SJCRH30 (cell line): ENCODE data around the gene RALA. TPM values are rescaled to one million over a fixed set of nuclear protein-coding genes. Genes with fewer than 3 reads are reported as not detected.
A peak's percentile ranks its signal among the peaks of the same experiment; 100 is the strongest.

ENCODE experiments used
- DNase-seq, 2 experiments: peaks; one replicate each; pipeline ENCODE4 v3.0.0-alpha.2; 2015 to 2020
- H3K27ac ChIP-seq: fragments of 250-450 bp; sonication (Bioruptor Pico); 2 replicates; pipeline ENCODE4 v1.5.1; 2020; ENCODE audit warnings: mild to moderate bottlenecking, moderate library complexity
- H3K27me3 ChIP-seq: fragments of 250-450 bp; sonication (Bioruptor Pico); 2 replicates; pipeline ENCODE4 v1.5.1; 2020; ENCODE audit warnings: mild to moderate bottlenecking, moderate library complexity
- H3K36me3 ChIP-seq: fragments of 250-450 bp; sonication (Bioruptor Pico); 2 replicates; pipeline ENCODE4 v1.5.1; 2020; ENCODE audit warnings: mild to moderate bottlenecking, moderate library complexity
- H3K4me1 ChIP-seq: fragments of 250-450 bp; sonication (Bioruptor Pico); 2 replicates; pipeline ENCODE4 v1.5.1; 2020; ENCODE audit warnings: mild to moderate bottlenecking, moderate library complexity
- H3K4me3 ChIP-seq: fragments of 250-450 bp; sonication (Bioruptor Pico); 2 replicates; pipeline ENCODE4 v1.5.1; 2020; ENCODE audit warnings: mild to moderate bottlenecking, moderate library complexity
- H3K9me3 ChIP-seq: fragments of 250-450 bp; sonication (Bioruptor Pico); replicated peaks from 2 replicates; pipeline ENCODE4 v1.5.1; 2020; ENCODE audit warnings: mild to moderate bottlenecking, moderate library complexity
- total RNA-seq: library from RNA; depleted of rRNA; stranded (reverse); fragments of >200 nt; shearing (Covaris generic); gene quantifications from 2 replicates; pipeline ENCODE4 v1.2.3, GENCODE V29; 2014

Gene RALA
- total RNA-seq, 1 experiment from 2014 or later, result 19.8 TPM

DNA sequence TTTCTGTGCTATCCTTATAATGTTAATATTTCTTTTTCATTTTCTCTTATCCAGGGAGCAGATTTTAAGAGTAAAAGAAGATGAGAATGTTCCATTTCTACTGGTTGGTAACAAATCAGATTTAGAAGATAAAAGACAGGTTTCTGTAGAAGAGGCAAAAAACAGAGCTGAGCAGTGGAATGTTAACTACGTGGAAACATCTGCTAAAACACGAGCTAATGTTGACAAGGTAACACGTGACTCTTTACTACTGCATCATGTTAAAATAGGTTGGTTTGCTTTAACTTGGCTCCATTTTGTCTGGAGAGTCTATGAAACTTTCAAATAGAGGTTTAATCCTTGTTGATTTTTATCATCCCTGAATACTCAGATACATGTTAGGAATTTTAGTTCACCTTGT, 73.3 kb downstream of the RALA start:
- Histone ChIP-seq H3K36me3 (peaks cover 60% of the 10 kb centered on the region), H3K4me1 (no peaks in the 10 kb centered on the region), H3K27me3 (no peaks in the 10 kb centered on the region), H3K9me3 (no peaks in the 10 kb centered on the region), H3K27ac (no peak overlapping the region), H3K4me3 (no peak overlapping the region)
- DNase-seq, result no peak

DNA sequence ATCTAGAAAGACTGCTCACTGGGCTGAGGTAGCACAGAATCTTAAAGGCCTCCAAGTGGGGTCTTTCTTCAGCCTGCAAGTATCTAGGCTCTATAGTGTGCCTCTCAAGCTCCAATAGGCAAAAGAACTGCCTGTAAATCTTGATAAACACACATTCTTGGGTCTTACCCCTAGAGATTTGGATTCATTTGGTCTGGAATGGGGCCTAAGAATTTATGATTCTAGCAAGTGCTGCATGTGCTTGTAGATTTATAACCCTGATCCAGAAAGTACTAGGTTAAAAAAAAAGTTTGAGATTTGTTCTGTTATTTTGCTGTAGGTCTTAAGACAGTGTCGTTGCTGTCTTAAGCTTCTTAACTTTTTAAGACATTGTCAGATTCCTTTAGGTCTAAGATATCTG, 74.1 kb downstream of the RALA start:
- no peaks in the 10 kb centered on the region for H3K4me1 ChIP-seq
- H3K9me3 ChIP-seq, result no peaks in the 10 kb centered on the region
- H3K27me3 ChIP-seq, result no peaks in the 10 kb centered on the region
- DNase-seq, result no peak
- H3K27ac ChIP-seq, result no peak overlapping the region
- peaks cover 56% of the 10 kb centered on the region for H3K36me3 ChIP-seq
- H3K4me3 ChIP-seq, result no peak overlapping the region

DNA sequence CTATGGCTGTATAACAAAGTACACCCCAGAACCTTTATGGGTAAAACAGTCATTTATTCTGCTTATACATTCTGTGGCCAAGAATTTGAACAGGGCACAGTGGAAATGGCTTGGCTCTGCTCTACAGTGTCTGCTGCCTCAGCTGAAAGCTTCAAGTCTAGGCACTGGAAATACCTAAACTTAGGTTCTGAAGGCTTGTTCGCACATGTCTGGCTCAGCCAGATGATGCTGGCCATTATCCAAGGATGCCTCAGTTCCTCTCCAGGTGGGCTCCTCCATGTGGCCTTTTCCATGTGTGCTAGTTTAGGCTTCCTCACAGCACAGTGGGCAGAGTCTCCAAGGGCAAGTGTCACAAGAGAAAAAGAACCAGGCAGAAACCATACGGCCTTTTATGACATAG, 76.8 kb downstream of the RALA start:
- no peaks in the 10 kb centered on the region for H3K4me1 ChIP-seq

DNA sequence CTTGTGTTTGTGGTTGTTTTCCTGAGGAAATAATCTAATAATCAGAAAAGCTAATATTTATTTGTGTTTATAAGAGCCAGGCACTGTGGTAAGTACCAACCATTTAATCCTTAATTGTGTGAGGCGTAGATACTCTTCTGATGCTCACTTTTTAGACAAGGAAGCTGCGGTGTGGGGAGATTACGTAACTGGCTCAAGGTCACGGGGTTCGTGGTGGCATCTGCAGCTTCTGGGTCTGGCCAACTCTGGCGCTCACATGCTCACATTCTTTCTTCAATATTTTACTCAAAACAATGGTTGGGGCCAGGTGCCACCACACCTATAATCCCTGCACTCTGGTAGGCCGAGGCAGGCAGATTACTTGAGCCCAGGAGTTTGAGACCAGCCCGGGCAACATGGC, 77.6 kb downstream of the RALA start:
- Histone ChIP-seq H3K27me3 (no peaks in the 10 kb centered on the region), H3K36me3 (peaks cover 52% of the 10 kb centered on the region), H3K4me3 (no peak overlapping the region), H3K9me3 (no peaks in the 10 kb centered on the region), H3K4me1 (no peaks in the 10 kb centered on the region), H3K27ac (no peak overlapping the region)
- DNase-seq, result no peak

More for the DNA sequence above, 76.8 kb downstream of the RALA start:
- no peaks in the 10 kb centered on the region for H3K27me3 ChIP-seq
- no peak overlapping the region for H3K27ac ChIP-seq
- H3K9me3 ChIP-seq, result no peaks in the 10 kb centered on the region
- H3K36me3 ChIP-seq, result peaks cover 53% of the 10 kb centered on the region
- DNase-seq, result no peak
- H3K4me3 ChIP-seq, result no peak overlapping the region

DNA sequence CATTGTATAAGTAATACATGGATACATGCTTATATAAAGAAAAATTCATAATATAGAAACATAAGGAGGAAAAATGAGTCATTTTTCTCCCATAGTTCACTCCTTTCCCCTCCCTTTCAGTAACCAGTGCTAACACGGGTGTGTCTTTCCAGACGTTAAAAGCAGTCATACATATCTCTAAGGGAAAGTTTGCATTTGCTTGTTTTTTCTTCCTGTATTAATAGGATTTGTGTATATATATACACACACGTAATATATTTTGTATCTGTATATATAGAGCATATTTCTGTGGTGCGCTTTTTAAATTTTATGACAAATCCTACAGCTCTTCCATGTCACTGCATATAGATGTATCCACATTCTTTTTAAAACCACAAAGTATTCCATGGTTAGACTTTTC, 78.8 kb downstream of the RALA start:
- Histone ChIP-seq H3K27me3 (no peaks in the 10 kb centered on the region), H3K27ac (no peak overlapping the region), H3K36me3 (peaks cover 42% of the 10 kb centered on the region), H3K9me3 (no peaks in the 10 kb centered on the region), H3K4me3 (no peak overlapping the region), H3K4me1 (no peaks in the 10 kb centered on the region)
- DNase-seq, result no peak

DNA sequence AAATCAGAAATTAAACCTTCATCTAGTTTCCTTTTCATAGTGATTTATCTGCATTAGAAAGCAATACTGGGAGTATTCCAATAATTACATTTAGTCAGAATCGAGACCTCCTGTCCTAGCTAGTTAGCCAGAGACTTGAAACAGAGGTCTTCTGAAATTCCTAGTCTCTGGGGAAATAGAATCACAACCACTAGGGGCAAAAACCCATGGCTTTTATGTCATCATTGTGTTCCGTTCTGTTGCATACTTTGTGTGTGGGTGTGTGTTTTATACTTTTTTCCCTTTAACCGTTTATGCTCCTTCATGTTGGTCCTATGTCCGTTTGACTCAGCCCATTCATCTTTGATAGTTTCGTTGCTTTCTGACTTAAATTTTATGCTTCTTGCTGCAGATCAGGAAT, 79.8 kb downstream of the RALA start:
- H3K27me3 ChIP-seq, result no peaks in the 10 kb centered on the region
- no peak for DNase-seq
- H3K36me3 ChIP-seq, result peaks cover 37% of the 10 kb centered on the region
- no peak overlapping the region for H3K4me3 ChIP-seq
- no peaks in the 10 kb centered on the region for H3K4me1 ChIP-seq
- H3K27ac ChIP-seq, result no peak overlapping the region
- H3K9me3 ChIP-seq, result no peaks in the 10 kb centered on the region

DNA sequence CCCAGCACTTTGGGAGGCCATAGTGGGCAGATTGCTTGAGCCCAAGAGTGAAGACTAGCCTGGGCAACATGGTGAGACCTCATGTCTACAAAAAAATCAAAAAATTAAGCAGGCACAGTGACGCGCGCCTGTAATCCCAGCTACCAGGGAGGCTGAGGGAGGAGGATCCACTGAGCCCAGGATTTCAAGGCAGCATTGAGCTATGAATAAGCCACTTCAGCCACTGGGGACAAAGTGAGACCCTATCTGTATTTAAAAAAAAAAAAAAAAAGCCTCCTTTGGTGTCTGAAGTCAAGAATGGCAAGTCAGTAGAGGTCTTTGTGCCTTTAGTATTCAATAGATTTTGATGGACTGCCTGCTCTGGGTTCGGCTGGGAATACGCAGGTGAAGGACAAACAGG, 85.7 kb downstream of the RALA start:
- H3K4me1 ChIP-seq, result 0 out of 2 replicates have a peak, but pooled peaks cover 4% of the 10 kb centered on the region
- no peaks in the 10 kb centered on the region for H3K27me3 ChIP-seq
- no peak overlapping the region for H3K27ac ChIP-seq
- H3K9me3 ChIP-seq, result peaks cover 12% of the 10 kb centered on the region
- no peak overlapping the region for H3K4me3 ChIP-seq
- DNase-seq, result no peak
- peaks cover 12% of the 10 kb centered on the region for H3K36me3 ChIP-seq

DNA sequence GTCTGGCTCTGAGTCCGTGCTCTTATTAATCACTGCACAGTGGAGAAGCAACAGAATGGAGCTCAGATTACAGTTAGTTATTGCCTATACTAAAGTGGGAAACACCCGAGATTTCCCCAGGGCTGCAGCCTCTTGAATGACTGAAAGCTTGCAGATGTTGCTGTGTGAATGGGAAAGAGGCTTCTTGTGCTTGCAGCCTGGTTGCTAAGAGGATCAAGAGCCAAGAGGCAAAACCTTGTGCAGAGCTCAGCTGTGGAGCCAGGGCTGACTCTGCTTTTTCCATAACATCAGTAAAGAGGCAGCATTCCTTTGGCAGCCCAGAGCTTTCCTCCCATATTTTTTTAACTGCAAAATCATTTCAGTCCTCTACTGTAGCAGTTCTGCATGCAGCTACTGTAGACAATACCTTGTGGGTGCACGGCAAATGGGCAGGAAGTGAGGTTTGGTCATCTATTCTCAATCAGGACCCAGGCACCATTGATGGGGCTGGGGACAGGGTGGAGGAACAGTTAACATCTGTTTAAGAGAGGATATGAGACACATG, 86.5 kb downstream of the RALA start:
- Histone ChIP-seq H3K4me3 (no peak overlapping the region), H3K36me3 (peaks cover 9% of the 10 kb centered on the region), H3K4me1 (0 out of 2 replicates have a peak, but pooled peaks cover 4% of the 10 kb centered on the region), H3K27ac (no peak overlapping the region), H3K27me3 (no peaks in the 10 kb centered on the region), H3K9me3 (peaks cover 17% of the 10 kb centered on the region)
- DNase-seq, result peak; percentile 54 to 76

DNA sequence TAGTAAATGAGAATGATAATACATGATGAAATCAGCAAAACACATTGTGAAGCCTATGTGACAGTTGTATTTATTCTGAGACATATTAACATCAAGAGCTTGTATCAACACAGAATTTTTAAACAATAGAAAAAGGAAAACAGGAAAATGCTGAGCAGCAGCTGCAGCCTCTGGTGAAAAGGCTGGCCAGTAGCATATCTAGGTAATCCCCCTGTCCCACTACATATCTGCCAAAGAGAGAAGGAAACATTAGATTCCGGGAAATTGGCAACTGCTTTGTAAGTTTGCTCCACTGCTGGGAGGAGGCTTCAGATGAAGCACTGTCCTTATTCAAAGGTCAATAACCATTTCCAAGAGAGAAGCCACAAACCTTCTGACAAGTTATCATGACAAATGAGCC, 89.4 kb downstream of the RALA start:
- H3K4me1 ChIP-seq, result 0 out of 2 replicates have a peak, but pooled peaks cover 4% of the 10 kb centered on the region
- peak in 1 of 2 experiments; percentile 51 for DNase-seq
- H3K27me3 ChIP-seq, result no peaks in the 10 kb centered on the region
- H3K27ac ChIP-seq, result no peak overlapping the region
- no peak overlapping the region for H3K4me3 ChIP-seq
- peaks cover 17% of the 10 kb centered on the region for H3K9me3 ChIP-seq
- H3K36me3 ChIP-seq, result peaks cover 4% of the 10 kb centered on the region; the same call in 1 of the 2 replicates

DNA sequence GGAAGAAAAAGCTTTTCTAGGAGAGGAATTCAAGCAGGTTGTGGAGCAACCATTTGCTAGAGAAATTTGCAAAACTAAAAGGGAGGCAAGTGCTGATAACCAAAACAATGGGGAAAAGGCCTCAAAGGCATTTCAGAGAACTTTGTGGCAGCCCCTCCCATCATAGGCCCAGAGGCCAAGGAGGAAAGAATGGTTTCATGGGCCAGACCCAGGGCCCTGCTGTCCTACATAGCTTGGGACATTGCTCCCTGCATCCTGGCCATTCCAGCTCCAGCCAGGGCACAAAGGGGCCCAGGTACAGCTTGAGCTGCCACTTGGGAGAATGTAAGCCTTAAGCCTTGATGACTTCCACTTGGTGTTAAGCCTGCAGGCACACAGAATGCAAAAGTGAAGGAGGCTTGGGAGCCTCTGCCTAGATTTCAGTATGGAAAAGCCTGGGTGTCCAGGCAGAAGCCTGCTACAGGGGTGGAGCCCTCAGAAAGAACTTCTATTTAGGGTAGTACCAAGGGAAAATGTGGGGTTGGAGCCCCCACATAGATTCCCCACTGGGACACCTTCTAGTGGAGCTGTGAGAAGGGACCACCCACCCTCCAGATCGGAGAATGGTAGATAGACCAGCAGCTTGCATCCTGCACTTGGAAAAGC, 91.2 kb downstream of the RALA start:
- H3K27ac ChIP-seq, result no peak overlapping the region
- no peaks in the 10 kb centered on the region for H3K36me3 ChIP-seq
- no peak for DNase-seq
- H3K27me3 ChIP-seq, result no peaks in the 10 kb centered on the region
- peaks cover 4% of the 10 kb centered on the region; the same call in 1 of the 2 replicates for H3K4me1 ChIP-seq
- H3K4me3 ChIP-seq, result no peak overlapping the region
- peaks cover 17% of the 10 kb centered on the region for H3K9me3 ChIP-seq

DNA sequence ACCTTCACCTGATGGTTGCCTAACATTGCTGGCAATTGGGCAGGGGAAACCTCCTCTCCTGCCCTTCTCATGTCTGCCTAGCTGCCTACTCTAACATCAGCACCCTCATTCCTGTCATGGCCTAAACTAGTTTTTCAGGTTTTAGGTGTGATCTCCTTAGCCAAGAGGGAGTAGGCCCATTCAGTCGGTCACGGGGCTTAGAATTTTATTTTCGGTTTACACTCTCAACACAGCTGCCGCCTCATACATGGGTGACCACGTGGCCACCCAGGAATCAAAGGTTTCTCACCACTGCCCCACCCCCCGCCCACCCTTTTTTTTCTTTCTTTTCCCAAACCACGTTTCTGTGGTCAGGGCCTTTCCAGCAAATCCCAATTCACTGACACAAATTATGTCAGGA, 97.2 kb downstream of the RALA start:
- Histone ChIP-seq H3K9me3 (no peaks in the 10 kb centered on the region; the same call in none of the 2 replicates), H3K4me3 (peak overlapping the region; percentile 15), H3K36me3 (no peaks in the 10 kb centered on the region), H3K4me1 (peaks cover 23% of the 10 kb centered on the region), H3K27me3 (no peaks in the 10 kb centered on the region), H3K27ac (peak overlapping the region; percentile 99)
- DNase-seq, result peak; percentile 91 to 97

DNA sequence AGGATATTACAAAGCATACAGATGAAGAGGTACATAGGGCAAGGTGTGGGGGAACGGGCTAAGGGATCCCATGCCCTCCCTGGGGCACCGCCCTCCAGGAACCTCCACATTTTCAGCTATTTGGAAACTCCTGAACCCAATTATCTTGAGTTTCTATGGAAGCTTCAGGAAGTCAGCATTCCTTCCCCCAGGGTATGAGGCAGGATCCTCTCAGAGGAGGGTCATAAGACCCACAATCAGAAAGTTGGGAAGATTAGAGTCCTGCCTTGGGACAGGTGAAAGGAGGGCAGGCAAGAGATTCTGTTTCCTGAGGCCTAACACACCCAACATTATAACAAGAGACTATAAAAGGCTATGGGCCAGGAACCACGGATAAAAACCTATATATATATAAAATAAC, 98.0 kb downstream of the RALA start:
- no peaks in the 10 kb centered on the region for H3K27me3 ChIP-seq
- peak overlapping the region; percentile 99 for H3K27ac ChIP-seq
- DNase-seq, result peak; percentile 29 to 55
- no peaks in the 10 kb centered on the region for H3K36me3 ChIP-seq
- H3K4me1 ChIP-seq, result peaks cover 23% of the 10 kb centered on the region
- H3K9me3 ChIP-seq, result no peaks in the 10 kb centered on the region; the same call in 1 of the 2 replicates
- peak overlapping the region; percentile 4; the same call in 1 of the 2 replicates for H3K4me3 ChIP-seq

DNA sequence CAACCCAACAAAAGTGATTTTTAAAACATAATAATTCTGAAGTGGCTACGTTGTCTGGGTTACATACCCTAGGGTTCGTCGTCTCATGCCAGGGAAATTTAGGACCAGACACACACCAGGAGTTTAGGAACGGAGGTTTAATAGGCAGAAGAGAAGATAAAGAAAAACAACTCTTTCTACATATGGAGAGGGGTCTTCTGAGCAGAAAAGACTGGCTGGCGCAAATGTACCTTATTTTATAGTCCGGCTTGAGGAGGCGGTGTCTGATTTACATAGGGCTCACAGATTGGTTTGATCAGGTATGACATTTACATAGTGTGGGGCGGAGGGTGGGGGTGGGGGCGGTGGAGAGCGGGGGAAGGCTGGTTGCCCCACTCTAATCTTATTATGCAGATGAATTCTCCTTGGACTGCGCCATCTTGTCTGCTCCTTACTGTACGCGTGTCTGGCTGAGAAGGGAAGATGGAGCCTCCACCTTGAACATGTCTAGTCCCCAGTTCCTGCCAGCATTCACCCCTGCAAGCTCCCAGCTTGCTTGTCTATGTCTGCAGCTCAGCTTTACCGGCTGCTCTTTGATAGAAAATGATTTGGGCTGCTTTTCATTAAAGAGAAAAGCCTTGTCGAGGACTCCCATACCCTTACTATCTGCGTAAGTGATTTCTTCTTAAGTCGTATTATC, 98.7 kb downstream of the RALA start:
- H3K4me3 ChIP-seq, result no peak overlapping the region
- no peak for DNase-seq
- no peaks in the 10 kb centered on the region for H3K36me3 ChIP-seq
- no peaks in the 10 kb centered on the region; the same call in 1 of the 2 replicates for H3K9me3 ChIP-seq
- no peaks in the 10 kb centered on the region for H3K27me3 ChIP-seq
- H3K4me1 ChIP-seq, result peaks cover 23% of the 10 kb centered on the region
- peak overlapping the region; percentile 99; the same call in 1 of the 2 replicates for H3K27ac ChIP-seq

DNA sequence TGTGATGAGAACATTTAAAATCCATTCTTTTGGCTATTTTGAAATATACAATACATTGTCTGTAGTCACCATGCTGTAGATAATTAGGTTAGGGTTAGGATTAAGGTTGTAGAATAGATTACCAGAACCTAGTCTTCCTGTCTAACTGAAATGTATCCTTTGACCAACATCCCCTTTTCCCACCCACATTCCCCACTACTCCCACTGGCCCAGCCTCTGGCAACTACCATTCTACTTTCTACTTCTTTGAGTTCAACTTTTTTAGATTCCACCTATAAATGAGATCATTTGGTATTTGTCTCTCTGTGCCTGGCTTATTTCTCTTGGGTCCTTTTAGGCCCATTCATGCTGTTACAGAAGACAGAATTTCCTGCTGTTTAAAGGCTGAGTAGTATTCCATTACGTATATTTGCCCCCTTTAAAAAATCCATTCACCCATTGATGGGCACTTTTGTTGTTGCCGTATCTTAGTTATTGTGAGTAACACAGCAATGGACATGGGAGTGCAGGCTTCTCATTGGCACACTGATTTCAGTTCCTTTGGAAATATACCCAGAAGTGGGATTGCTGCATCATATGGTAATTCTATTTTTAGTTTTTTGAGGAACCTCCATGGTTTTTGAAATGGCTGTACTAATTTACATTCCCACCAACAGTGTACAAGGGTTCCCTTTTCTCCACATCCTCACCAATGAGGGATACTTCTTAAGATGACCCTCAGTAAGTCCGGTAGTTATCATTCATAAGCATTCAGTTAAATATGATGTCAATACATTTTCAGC, 104.0 kb downstream of the RALA start:
- no peak for DNase-seq
- H3K36me3 ChIP-seq, result no peaks in the 10 kb centered on the region

More for the DNA sequence above, 104.0 kb downstream of the RALA start:
- H3K4me3 ChIP-seq, result no peak overlapping the region
- H3K4me1 ChIP-seq, result no peaks in the 10 kb centered on the region
- no peak overlapping the region for H3K27ac ChIP-seq
- H3K9me3 ChIP-seq, result no peaks in the 10 kb centered on the region
- no peaks in the 10 kb centered on the region for H3K27me3 ChIP-seq
